G401 (cell line): ENCODE results near the gene EYA2. TPM values are rescaled to one million over a fixed set of nuclear protein-coding genes. Genes with fewer than 3 reads are reported as not detected.
"Not testable (repeated sequence)": the region's sequence is repeated elsewhere in the genome, so short reads cannot be mapped to it uniquely, and the experiment has no call there.

ENCODE experiments used
- DNase-seq: peaks from one replicate; pipeline ENCODE4 v3.0.0-alpha.2; 2015; ENCODE audit warnings: low spot score
- in situ Hi-C: cut with HindIII; loops from 2 replicates; pipeline ENCODE4 v1.10.0; 2016; ENCODE audit warnings: low sequenced_read_pairs, mixed read lengths
- total RNA-seq: library from RNA; depleted of rRNA; stranded (reverse); fragments of >200 nt; shearing (Covaris generic); gene quantifications from 2 replicates; pipeline ENCODE4 v1.2.3, GENCODE V29; 2014

EYA2 gene
- total RNA-seq, 1 experiment from 2014 or later = not detected

DNA sequence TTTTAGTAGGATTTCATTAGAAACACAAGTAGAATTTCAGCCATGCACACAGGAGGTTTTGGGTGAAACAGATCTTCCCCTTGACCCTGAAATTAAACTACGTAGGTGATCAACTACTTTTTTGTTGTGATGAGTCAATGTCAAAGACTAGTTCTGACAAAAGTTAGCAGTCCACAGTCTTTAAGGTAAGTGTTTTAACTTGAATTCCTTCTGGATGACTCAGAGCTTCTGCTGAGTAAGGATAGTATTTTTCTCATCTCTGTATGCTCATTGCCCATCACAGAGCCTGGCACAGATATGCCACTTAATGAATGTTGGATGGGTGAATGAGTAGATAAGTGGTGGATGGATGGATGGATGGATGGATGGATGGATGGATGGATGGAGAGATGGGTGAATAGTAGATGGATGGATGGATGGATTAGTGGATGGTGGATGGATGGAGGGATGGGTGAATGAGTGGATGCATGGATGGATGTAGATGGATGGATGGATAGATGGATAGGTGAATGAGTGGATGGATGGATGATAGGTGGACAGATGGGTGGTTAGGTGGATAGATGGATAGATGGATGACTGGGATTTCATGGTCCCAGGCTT is 296.5 kb downstream of the EYA2 start:
- no peak for DNase-seq
- in situ Hi-C loops = no loop called here

GRCh38 chr20:47191956-47192355 is 297.3 kb downstream of the EYA2 start:
- DNase-seq = no peak
- in situ Hi-C loops = no loop called here

DNA sequence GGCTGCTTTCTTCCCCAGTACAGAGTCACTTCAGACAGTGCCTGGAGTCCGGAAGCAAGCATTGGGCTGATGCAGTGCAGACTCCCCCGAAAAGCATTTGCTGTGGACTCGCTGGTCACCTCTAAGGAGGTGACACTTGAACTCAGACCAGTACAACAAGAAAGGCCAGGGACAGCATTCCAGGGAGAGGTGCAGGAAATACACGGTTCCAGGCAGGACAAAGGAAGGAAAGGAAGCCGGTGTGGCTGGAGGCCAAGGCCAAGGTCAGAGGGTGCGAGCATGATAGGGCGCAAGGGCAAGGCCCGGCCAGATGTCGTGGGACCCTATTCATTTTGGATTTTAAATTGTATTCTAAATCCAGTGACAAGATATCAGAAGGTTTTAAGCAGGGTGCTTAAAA is 300.9 kb downstream of the EYA2 start:
- in situ Hi-C loops = no loop called here

GRCh38 chr20:47196091-47197081 is 301.7 kb downstream of the EYA2 start:
- in situ Hi-C loops = no loop called here
- DNase-seq = peak; percentile 76

More for the DNA sequence above, 300.9 kb downstream of the EYA2 start:
- no peak for DNase-seq

- in situ Hi-C loops = no loop called here
- no peak for DNase-seq
Measured at GRCh38 chr20:47198254-47198671, 303.6 kb downstream of the EYA2 start.

DNA sequence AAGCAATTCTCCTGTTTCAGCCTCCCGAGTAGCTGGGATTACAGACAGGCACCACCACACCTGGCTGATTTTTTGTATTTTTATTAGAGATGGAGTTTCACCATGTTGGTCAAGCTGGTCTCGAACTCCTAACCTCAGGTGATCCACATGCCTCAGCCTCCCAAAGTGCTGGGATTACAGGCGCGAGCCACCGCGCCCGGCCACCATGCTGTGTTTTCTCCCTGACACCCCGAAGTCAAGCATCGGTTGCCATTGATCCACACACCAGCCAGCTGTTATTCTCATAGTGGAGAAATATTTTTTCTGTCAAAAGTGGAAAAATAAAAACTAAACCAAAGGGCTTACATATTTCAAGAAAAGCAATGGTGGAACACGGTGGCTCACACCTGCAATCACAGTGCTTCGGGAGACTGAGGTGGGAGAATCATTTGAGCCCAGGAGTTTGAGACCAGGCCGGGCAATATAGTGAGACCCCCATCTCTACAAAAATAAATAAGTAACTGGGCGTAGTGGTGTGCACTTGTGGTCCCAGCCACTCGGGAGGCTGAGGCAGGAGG is 304.4 kb downstream of the EYA2 start:
- no peak for DNase-seq
- in situ Hi-C loops = no loop called here

GRCh38 chr20:47201074-47201730 is 306.6 kb downstream of the EYA2 start:
- DNase-seq = no peak
- in situ Hi-C loops = no loop called here

GRCh38 chr20:47202733-47203667 is 308.4 kb downstream of the EYA2 start:
- in situ Hi-C loops = no loop called here

GRCh38 chr20:47204008-47204849 is 309.6 kb downstream of the EYA2 start:
- in situ Hi-C loops = no loop called here
- DNase-seq = no peak

More at GRCh38 chr20:47202733-47203667, 308.4 kb downstream of the EYA2 start:
- DNase-seq = no peak

- DNase-seq, in situ Hi-C loops: not testable (repeated sequence)
Measured at GRCh38 chr20:47204850-47205122, 310.1 kb downstream of the EYA2 start.

DNA sequence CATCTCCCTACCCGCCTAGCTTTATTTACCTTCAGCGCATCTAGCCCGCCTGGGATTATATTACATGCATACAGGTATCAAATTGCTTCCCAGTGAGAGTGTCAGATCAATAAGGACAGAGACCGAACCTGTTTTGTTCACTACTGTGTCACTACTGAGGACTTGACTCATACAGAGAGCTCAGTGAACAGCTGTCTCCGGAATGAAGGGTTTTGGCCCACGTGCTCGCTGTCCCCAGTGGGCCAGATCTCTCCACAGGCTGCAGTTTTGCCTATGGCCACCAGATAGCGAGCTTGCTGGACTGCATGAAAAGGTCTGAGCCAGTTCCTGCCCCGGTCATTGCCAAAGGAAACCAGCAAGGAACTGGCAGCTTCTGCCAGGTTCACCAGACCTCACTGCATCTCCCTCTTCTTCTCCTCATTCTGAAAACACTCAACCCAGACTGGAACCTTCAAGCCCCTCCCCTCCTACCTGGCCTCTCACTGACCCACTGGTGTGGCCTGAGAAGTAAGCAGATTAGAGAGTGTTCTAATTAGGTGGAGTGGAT is 311.0 kb downstream of the EYA2 start:
- in situ Hi-C loops = no loop called here
- DNase-seq = peak; percentile 83

GRCh38 chr20:47206552-47206951 is 311.9 kb downstream of the EYA2 start:
- in situ Hi-C loops, DNase-seq: not testable (repeated sequence)

DNA sequence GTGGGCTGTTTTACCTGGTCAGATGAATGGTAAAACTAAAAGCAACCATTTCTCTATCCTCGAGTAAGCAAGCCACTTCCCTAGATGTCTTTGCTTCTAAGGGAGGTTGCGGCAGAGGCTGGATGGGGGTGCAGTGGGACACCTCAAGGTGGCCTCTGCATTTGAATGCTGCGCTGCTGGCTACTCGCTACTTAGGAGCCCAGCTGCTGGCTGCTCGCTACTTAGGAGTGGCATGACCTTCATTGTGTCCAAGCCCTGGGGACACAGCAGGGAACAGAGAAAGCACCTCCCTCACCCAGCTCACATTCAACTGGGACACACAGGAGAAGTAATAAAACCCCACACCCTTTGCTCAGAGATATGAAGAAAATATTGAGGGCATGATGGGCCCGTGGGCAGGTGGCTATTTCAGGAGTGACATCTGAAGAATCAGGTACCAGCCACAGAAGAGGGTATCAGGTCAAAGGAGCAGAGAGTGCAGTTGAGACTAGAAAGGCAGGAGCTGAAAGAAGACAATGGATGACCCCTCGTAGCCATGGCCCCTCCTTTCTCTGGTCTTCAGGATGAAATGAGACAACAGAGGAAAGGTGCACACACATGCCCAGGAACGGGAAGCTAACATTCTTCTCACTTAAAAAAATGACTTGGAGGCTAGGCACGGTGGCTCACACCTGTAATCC is 312.5 kb downstream of the EYA2 start:
- in situ Hi-C loops = no loop called here
- DNase-seq = no peak

- no peak for DNase-seq
- in situ Hi-C loops = no loop called here
Measured at GRCh38 chr20:47208534-47209174, 314.0 kb downstream of the EYA2 start.

GRCh38 chr20:47209982-47210381 is 315.3 kb downstream of the EYA2 start:
- DNase-seq = no peak
- in situ Hi-C loops = no loop called here

DNA sequence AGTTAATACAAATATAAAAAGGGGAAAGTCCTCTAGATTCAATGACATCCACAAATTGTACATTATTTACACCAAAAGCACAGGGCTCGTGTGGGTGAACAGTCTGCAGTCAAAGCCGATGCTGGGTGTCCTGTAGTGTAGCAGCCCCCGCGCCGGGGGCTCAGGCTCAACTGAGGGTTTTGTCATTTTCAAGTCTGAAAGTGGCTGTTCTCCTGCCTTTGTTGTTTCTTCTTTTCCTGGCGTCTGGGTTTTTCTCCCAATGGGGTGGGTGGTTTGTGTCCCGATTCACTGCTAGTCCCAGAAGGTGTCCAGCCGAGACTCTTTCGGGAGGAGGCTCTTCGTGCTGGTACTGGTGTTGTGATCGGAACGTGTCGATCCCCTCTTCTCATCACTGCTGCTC is 315.8 kb downstream of the EYA2 start:
- in situ Hi-C loops = no loop called here
- no peak for DNase-seq

DNA sequence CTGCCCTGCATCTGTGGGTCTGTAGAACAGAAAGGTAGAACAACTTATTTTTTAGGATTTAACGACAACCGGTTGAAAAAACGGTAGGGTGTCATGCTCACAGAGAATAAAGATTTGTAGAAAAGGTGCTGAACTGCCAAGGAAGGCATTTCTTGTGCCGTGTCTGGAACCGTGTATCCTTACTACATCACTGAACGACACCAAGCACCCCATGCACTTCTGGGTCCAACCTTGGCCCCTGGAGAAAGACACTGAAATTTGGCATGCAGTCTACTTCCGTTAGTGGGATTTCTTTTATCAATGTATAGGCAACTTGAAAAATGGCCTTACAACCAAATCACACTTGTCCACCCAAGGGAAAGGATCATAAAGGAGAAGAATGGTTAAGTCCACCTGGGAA is 316.4 kb downstream of the EYA2 start:
- in situ Hi-C loops = no loop called here
- DNase-seq = no peak
